SU-DHL-6 (cell line): Measurements from ENCODE around the gene COPS7A.

Experiments used
- H2AFZ ChIP-seq: fragments of 200-600 bp; sonication (generic); 2 replicates; pipeline ENCODE4 v1.6.1; 2014; ENCODE audit warnings: low read depth, mild to moderate bottlenecking, moderate library complexity, mixed read lengths, antibody characterized with exemption, low read length; ENCODE audit not compliant: severe bottlenecking
- H3F3A ChIP-seq: fragments of 200-600 bp; shearing (Covaris generic); 2 replicates; pipeline ENCODE4 v1.6.0; 2016; ENCODE audit warnings: antibody characterized with exemption, mild to moderate bottlenecking; ENCODE audit not compliant: insufficient read depth
- H3K27ac ChIP-seq: fragments of 200-600 bp; sonication (generic); 2 replicates; pipeline ENCODE4 v1.5.1; 2016; ENCODE audit warnings: low read depth, mild to moderate bottlenecking, low read length, moderate library complexity, mixed read lengths
- H3K27me3 ChIP-seq: fragments of 200-600 bp; sonication (generic), shearing (Covaris generic); 2 replicates; pipeline ENCODE4 v1.6.0; 2014; ENCODE audit warnings: mild to moderate bottlenecking, low read length
- H3K36me3 ChIP-seq: fragments of 200-600 bp; sonication (generic); 2 replicates; pipeline ENCODE4 v1.6.1; 2014; ENCODE audit warnings: mild to moderate bottlenecking, low read length, mixed read lengths
- H3K4me2 ChIP-seq: fragments of 300-600, 200-600 bp; shearing (Covaris generic), sonication (generic); 2 replicates; pipeline ENCODE4 v1.6.0; 2014; ENCODE audit warnings: low read length, low read depth, mild to moderate bottlenecking; ENCODE audit not compliant: poor library complexity, severe bottlenecking
- H3K4me3 ChIP-seq: fragments of 200-600 bp; sonication (generic); 2 replicates; pipeline ENCODE4 v1.5.1; 2014; ENCODE audit warnings: antibody characterized with exemption, low read length, mild to moderate bottlenecking, mixed read lengths; ENCODE audit not compliant: insufficient read depth, poor library complexity, severe bottlenecking
- H3K79me2 ChIP-seq: fragments of 200-600 bp; sonication (generic); 2 replicates; pipeline ENCODE4 v1.6.1; 2014; ENCODE audit warnings: mild to moderate bottlenecking, low read length, moderate library complexity; ENCODE audit not compliant: insufficient read depth
- H3K9ac ChIP-seq: fragments of 200-600 bp; sonication (generic); 2 replicates; pipeline ENCODE4 v1.7.0; 2014; ENCODE audit warnings: mild to moderate bottlenecking, low read length
- H3K9me2 ChIP-seq: fragments of 200-600 bp; sonication (generic); replicated peaks from 2 replicates; pipeline ENCODE4 v1.6.1; 2014; ENCODE audit warnings: low read length; ENCODE audit not compliant: insufficient read depth
- H3K9me3 ChIP-seq: fragments of 200-600 bp; sonication (generic); 2 replicates; pipeline ENCODE4 v1.6.1; 2014; ENCODE audit warnings: low read length, mixed read lengths; ENCODE audit not compliant: insufficient read depth
- H4K20me1 ChIP-seq: fragments of 200-600 bp; sonication (generic); 2 replicates; pipeline ENCODE4 v1.6.1; 2014; ENCODE audit warnings: low read depth, mild to moderate bottlenecking, antibody characterized with exemption, low read length, moderate library complexity, mixed read lengths
- EZH2phosphoT487 ChIP-seq: fragments of 200-600 bp; sonication (generic), shearing (Covaris generic); conservative IDR thresholded peaks from 2 replicates; pipeline ENCODE4 v1.6.1; 2018; ENCODE audit warnings: mild to moderate bottlenecking, antibody characterized with exemption, low read length, moderate library complexity, mixed read lengths
- TF ChIP-seq, protein P1 (sequence below): fragments of 200-600 bp; sonication (generic); IDR thresholded peaks from one replicate; pipeline ENCODE4 v1.5.1; 2017; ENCODE audit warnings: antibody characterized with exemption, mild to moderate bottlenecking, low read length, moderate library complexity; ENCODE audit not compliant: insufficient read depth, poor library complexity, severe bottlenecking

Gene COPS7A

DNA sequence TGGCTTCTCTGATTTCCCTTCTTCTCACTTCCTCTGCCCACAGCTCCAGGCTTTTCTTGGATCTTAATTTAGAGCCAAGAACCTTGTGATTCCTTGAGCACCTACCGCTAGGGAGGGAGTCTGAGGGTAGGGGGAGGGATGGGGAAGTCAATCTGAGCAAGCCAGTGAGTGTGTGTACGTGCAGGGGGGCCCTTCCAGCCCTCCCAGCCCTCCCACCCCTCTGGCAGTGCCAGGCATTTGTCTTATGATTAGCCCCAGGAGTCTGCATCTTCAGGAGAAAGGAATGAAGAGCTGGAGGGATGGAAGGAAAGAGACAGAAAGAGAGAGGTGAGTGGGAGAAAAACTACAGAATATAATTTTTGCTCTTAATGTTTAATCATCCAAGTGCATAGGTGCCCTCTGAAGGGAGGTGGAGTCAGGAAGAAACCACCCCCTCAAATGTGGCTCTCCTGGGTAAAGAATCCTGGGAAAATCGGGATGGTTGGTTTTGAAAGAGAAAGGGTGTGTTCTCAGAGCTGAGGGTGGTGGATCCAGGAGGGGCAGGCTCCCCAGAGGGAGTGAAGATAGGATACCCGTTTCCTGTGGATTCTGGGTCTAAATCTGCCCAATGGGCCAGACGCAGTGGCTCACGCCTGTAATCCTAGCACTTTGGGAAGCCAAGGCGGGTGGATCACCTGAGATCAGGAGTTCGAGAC is 25.3 kb upstream of the COPS7A start:
- no peak overlapping the region for H3K9ac ChIP-seq
- H3K9me3 ChIP-seq: no peaks in the 10 kb centered on the region
- H4K20me1 ChIP-seq: no peaks in the 10 kb centered on the region
- H3K9me2 ChIP-seq: no peaks in the 10 kb centered on the region
- TF ChIP-seq, protein P1, sequence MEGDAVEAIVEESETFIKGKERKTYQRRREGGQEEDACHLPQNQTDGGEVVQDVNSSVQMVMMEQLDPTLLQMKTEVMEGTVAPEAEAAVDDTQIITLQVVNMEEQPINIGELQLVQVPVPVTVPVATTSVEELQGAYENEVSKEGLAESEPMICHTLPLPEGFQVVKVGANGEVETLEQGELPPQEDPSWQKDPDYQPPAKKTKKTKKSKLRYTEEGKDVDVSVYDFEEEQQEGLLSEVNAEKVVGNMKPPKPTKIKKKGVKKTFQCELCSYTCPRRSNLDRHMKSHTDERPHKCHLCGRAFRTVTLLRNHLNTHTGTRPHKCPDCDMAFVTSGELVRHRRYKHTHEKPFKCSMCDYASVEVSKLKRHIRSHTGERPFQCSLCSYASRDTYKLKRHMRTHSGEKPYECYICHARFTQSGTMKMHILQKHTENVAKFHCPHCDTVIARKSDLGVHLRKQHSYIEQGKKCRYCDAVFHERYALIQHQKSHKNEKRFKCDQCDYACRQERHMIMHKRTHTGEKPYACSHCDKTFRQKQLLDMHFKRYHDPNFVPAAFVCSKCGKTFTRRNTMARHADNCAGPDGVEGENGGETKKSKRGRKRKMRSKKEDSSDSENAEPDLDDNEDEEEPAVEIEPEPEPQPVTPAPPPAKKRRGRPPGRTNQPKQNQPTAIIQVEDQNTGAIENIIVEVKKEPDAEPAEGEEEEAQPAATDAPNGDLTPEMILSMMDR: no peak
- no peak for TF ChIP-seq EZH2phosphoT487
- no peaks in the 10 kb centered on the region for H3K36me3 ChIP-seq
- no peak overlapping the region for H3K27ac ChIP-seq
- H3K4me3 ChIP-seq: no peak overlapping the region
- no peaks in the 10 kb centered on the region for H3K79me2 ChIP-seq
- H3F3A ChIP-seq: no peaks in the 10 kb centered on the region
- no peaks in the 10 kb centered on the region for H3K27me3 ChIP-seq
- H2AFZ ChIP-seq: no peak overlapping the region
- no peak overlapping the region for H3K4me2 ChIP-seq

DNA sequence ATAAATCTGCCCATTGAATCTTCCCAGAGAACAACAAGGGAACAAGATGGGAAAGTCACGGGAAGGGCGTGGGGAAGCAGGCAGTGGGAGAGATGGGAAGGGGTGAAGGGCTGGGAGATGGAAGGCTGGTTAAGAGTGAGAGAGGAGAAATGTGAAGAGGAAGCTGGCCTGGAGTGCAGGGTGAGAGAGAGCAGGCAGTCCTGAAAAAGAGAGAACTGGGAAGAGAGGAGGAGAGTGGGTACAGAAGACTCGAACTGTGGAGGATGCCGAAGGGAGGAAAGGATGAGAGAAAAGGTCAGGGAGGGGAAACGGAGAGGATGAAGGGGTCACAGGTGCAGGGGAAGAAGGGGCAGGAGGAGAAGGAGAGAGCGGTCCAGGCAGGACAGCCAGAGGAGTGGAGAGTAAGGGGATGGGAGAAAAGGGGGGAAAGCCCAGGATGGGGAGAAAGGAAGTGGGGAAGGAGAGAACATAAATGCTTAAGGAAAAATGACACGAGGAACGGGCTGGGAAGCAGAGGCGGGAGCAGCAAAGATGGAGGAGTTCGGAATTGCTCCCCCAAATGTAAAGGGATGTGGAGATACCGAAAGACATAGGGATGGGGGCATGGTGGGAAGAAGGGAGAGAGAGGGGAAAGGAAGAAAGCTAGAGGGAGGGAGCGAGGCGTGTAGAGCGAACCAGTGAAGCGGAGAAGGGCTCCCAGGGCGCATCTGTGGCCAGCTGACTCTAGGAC is 24.4 kb upstream of the COPS7A start:
- Histone ChIP-seq H3K9me2 (no peaks in the 10 kb centered on the region), H3F3A (no peaks in the 10 kb centered on the region), H3K36me3 (no peaks in the 10 kb centered on the region), H3K27me3 (no peaks in the 10 kb centered on the region), H3K9me3 (no peaks in the 10 kb centered on the region), H3K4me2 (no peak overlapping the region), H3K9ac (no peak overlapping the region), H2AFZ (no peak overlapping the region), H4K20me1 (no peaks in the 10 kb centered on the region), H3K4me3 (no peak overlapping the region), H3K27ac (no peak overlapping the region), H3K79me2 (no peaks in the 10 kb centered on the region)
- TF ChIP-seq, protein P1: no peak

DNA sequence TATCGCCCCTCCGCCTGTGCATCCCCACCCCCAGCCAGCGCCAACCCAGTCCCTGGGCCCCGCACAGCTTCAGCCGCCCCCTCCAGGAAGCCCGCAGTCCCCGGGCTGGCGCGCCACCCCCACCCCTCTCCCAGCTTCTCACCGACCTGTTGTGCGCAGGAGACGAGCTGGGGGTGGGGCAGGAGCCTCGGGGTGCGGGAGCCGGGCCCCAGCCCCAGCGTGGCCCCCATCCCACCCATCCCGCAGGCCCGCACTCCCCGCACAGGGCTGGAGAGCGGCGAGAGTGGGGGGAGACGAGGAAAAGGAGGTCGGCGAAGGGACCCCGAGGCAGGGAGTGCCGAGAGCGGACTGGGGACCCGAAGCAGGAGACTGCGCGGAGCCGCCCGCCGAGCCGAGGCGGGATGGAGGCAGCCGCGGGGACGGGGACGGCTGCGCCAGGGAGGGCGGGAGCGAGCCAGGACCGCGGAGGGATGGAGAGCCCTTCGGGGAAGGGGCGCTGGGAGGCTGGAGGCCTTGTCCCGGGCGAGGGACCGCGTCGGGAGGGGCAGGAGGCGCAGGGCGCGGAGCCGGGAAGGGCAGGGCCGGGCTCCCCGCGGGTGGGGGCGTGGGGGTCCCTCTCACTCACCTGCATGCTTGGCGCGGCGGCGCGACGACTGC is 23.7 kb upstream of the COPS7A start:
- H3K4me3 ChIP-seq: no peak overlapping the region
- H4K20me1 ChIP-seq: no peaks in the 10 kb centered on the region
- TF ChIP-seq EZH2phosphoT487: no peak
- TF ChIP-seq, protein P1: no peak
- H3K27me3 ChIP-seq: no peaks in the 10 kb centered on the region
- no peaks in the 10 kb centered on the region for H3K36me3 ChIP-seq
- no peak overlapping the region for H3K27ac ChIP-seq
- no peaks in the 10 kb centered on the region for H3F3A ChIP-seq
- no peaks in the 10 kb centered on the region for H3K9me2 ChIP-seq
- no peak overlapping the region for H3K9ac ChIP-seq
- H3K79me2 ChIP-seq: no peaks in the 10 kb centered on the region
- H2AFZ ChIP-seq: no peak overlapping the region
- H3K4me2 ChIP-seq: no peak overlapping the region
- H3K9me3 ChIP-seq: no peaks in the 10 kb centered on the region
